OCI-LY7 (cell line): ENCODE results near the gene SLC17A2. TPM values are rescaled to one million over a fixed set of nuclear protein-coding genes. Genes with fewer than 3 reads are reported as not detected.

Source experiments
- BruUV-seq: library from RNA; stranded (reverse); fragments of 400-500 nt; replicated peaks from 2 replicates; lab custom pipeline; 2021; lab: Mats Ljungman, UMichigan
- CTCF ChIA-PET: fragments of 300-600 bp; sonication (Branson Sonifier 250); formaldehyde crosslinking; loops from one replicate; lab custom pipeline; 2022; ENCODE audit warnings: antibody characterized with exemption; ENCODE audit not compliant: unreplicated experiment; lab: Charles Lee
- POLR2A ChIA-PET: fragments of 300-600 bp; sonication (Branson Sonifier 250); formaldehyde crosslinking; loops from one replicate; lab custom pipeline; 2022; ENCODE audit warnings: antibody characterized with exemption; lab: Charles Lee
- DNase-seq: peaks from one replicate; pipeline ENCODE4 v3.0.0-alpha.2; 2015; ENCODE audit warnings: low spot score
- H2AFZ ChIP-seq: fragments of 200-600 bp; sonication (generic), shearing (Covaris generic); 2 replicates; pipeline ENCODE4 v1.6.1; 2014; ENCODE audit warnings: mild to moderate bottlenecking, antibody characterized with exemption, low read length, moderate library complexity
- H3K27ac ChIP-seq: fragments of 200-600 bp; sonication (generic); 2 replicates; pipeline ENCODE4 v1.5.1; 2014; ENCODE audit warnings: mixed run types, low read depth, mild to moderate bottlenecking, moderate library complexity, low read length, inconsistent platforms; ENCODE audit not compliant: poor library complexity, severe bottlenecking
- H3K36me3 ChIP-seq: fragments of 200-600 bp; sonication (generic); 2 replicates; pipeline ENCODE4 v1.6.1; 2014; ENCODE audit warnings: mild to moderate bottlenecking, antibody characterized with exemption, low read length, moderate library complexity, mixed read lengths; ENCODE audit not compliant: insufficient read depth
- H3K4me1 ChIP-seq: fragments of 200-600 bp; sonication (generic); 2 replicates; pipeline ENCODE4 v1.5.1; 2014; ENCODE audit warnings: mild to moderate bottlenecking, low read length; ENCODE audit not compliant: insufficient read depth, poor library complexity, severe bottlenecking
- H3K4me2 ChIP-seq: fragments of 200-600 bp; sonication (generic); 2 replicates; pipeline ENCODE4 v1.6.1; 2014; ENCODE audit warnings: mild to moderate bottlenecking, low read length
- H3K4me3 ChIP-seq: fragments of 200-600 bp; sonication (generic); 2 replicates; pipeline ENCODE4 v1.5.1; 2014; ENCODE audit warnings: mild to moderate bottlenecking, low read depth, low read length; ENCODE audit not compliant: poor library complexity, severe bottlenecking
- H3K79me2 ChIP-seq: fragments of 200-600 bp; sonication (generic); 2 replicates; pipeline ENCODE4 v1.6.1; 2016; ENCODE audit warnings: low read depth, mild to moderate bottlenecking, low read length, moderate library complexity, mixed read lengths; ENCODE audit not compliant: insufficient read depth
- H3K9me2 ChIP-seq: fragments of 200-600 bp; sonication (generic); 2 replicates; pipeline ENCODE4 v1.6.1; 2016; ENCODE audit warnings: mild to moderate bottlenecking, low read length, mixed read lengths; ENCODE audit not compliant: insufficient read depth
- H3K9me3 ChIP-seq: fragments of 200-600 bp; sonication (generic); 2 replicates; pipeline ENCODE4 v1.6.1; 2014; ENCODE audit warnings: mild to moderate bottlenecking, mixed run types, low read length, mixed read lengths
- H4K20me1 ChIP-seq: fragments of 200-600 bp; sonication (generic); 2 replicates; pipeline ENCODE4 v1.6.1; 2014; ENCODE audit warnings: mild to moderate bottlenecking, antibody characterized with exemption, low read length, moderate library complexity, mixed read lengths; ENCODE audit not compliant: insufficient read depth
- EZH2phosphoT487 ChIP-seq: fragments of 200-600 bp; sonication (generic); IDR thresholded peaks from 2 replicates; pipeline ENCODE4 v1.6.1; 2018; ENCODE audit warnings: low read depth, borderline replicate concordance, mild to moderate bottlenecking, mixed run types, antibody characterized with exemption, low read length, moderate library complexity, mixed read lengths
- intact Hi-C: fragments of 100-400 bp; cut with micrococcal nuclease; formaldehyde crosslinking; loops from one replicate; pipeline ENCODE4 v1.10.0; 2022; ENCODE audit not compliant: unreplicated experiment
- total RNA-seq, 2 experiments: library from RNA; depleted of rRNA in 1 of 2; stranded (reverse); fragments of >200 nt in 1 of 2; shearing (Covaris generic) in 1 of 2; gene quantifications; 2 replicates each; pipeline ENCODE4 v1.2.3, GENCODE V29; 2014 to 2022
- TF ChIP-seq, protein P1 (sequence below): fragments of 200-600 bp; sonication (generic); conservative IDR thresholded peaks from 2 replicates; pipeline ENCODE4 v1.5.1; 2014; ENCODE audit warnings: mild to moderate bottlenecking, antibody characterized with exemption, low read length, moderate library complexity, mixed read lengths

Gene SLC17A2
- total RNA-seq, 2 experiments from 2014 or later = not detected

DNA sequence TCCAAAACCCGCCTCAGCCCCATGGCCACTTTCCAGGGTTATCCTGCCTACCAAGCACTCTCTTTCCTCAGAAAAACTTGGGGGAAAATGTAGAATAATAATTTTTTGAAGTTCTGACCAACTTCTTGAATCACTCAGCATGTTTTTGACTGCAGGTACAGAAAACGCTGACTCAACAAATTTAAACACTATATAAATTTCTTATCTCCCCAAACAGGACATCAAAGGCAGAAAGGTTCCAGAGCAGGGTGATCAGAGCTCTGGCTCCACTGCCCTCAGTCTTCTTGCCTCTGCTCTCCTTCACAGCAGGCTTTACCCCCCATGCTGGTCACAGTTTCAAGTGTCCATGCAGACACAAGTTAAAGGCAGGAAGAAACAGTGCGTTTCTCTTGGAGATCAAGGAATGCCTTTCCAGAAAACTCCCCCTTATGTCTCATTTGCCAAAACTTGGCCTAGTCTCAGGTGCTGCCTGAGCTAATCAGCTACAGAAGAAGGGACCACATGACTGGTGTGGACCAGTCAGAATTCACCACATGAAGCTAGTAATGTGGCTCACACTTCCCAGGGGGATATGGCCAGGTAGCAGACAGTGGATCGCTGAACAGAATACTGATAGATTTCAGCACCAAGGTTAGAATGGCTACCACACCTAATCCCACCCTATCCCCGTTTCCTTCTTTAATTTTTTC, 32.1 kb downstream of the SLC17A2 start:
- H3K9me2 ChIP-seq = 0 out of 2 replicates have a peak, but pooled peaks cover 6% of the 10 kb centered on the region
- H2AFZ ChIP-seq = no peak overlapping the region
- no peak overlapping the region for H3K4me2 ChIP-seq
- intact Hi-C loops = no loop called here
- no peaks in the 10 kb centered on the region for H3K9me3 ChIP-seq
- no peak for DNase-seq
- no peaks in the 10 kb centered on the region for H3K36me3 ChIP-seq
- peaks cover 9% of the 10 kb centered on the region for H3K4me1 ChIP-seq
- no peaks in the 10 kb centered on the region for H3K79me2 ChIP-seq
- no peak overlapping the region for H3K27ac ChIP-seq
- CTCF ChIA-PET = no interaction called here
- H4K20me1 ChIP-seq = no peaks in the 10 kb centered on the region
- no peak overlapping the region for H3K4me3 ChIP-seq
- TF ChIP-seq, protein P1, sequence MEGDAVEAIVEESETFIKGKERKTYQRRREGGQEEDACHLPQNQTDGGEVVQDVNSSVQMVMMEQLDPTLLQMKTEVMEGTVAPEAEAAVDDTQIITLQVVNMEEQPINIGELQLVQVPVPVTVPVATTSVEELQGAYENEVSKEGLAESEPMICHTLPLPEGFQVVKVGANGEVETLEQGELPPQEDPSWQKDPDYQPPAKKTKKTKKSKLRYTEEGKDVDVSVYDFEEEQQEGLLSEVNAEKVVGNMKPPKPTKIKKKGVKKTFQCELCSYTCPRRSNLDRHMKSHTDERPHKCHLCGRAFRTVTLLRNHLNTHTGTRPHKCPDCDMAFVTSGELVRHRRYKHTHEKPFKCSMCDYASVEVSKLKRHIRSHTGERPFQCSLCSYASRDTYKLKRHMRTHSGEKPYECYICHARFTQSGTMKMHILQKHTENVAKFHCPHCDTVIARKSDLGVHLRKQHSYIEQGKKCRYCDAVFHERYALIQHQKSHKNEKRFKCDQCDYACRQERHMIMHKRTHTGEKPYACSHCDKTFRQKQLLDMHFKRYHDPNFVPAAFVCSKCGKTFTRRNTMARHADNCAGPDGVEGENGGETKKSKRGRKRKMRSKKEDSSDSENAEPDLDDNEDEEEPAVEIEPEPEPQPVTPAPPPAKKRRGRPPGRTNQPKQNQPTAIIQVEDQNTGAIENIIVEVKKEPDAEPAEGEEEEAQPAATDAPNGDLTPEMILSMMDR = no peak
- TF ChIP-seq EZH2phosphoT487 = no peak
- POLR2A ChIA-PET = interaction anchor here (0.5 kb wide), 1 partner anchor 52 kb away, joined by 3 read pairs; no protein-coding TSS in a partner anchor
- no TSS peak for BruUV-seq

GRCh38 chr6:25896252-25896651, 34.2 kb downstream of the SLC17A2 start:
- no peak overlapping the region for H2AFZ ChIP-seq
- H3K9me2 ChIP-seq = 0 out of 2 replicates have a peak, but pooled peaks cover 6% of the 10 kb centered on the region
- no peaks in the 10 kb centered on the region for H3K4me1 ChIP-seq
- BruUV-seq = no TSS peak
- no peak for DNase-seq
- no peaks in the 10 kb centered on the region for H3K36me3 ChIP-seq
- POLR2A ChIA-PET = no interaction called here
- CTCF ChIA-PET = no interaction called here
- intact Hi-C loops = no loop called here
- no peaks in the 10 kb centered on the region for H4K20me1 ChIP-seq
- H3K79me2 ChIP-seq = no peaks in the 10 kb centered on the region
- no peak overlapping the region for H3K4me2 ChIP-seq
- H3K4me3 ChIP-seq = no peak overlapping the region
- TF ChIP-seq EZH2phosphoT487 = no peak
- TF ChIP-seq, protein P1 = no peak
- no peak overlapping the region for H3K27ac ChIP-seq
- H3K9me3 ChIP-seq = no peaks in the 10 kb centered on the region

DNA sequence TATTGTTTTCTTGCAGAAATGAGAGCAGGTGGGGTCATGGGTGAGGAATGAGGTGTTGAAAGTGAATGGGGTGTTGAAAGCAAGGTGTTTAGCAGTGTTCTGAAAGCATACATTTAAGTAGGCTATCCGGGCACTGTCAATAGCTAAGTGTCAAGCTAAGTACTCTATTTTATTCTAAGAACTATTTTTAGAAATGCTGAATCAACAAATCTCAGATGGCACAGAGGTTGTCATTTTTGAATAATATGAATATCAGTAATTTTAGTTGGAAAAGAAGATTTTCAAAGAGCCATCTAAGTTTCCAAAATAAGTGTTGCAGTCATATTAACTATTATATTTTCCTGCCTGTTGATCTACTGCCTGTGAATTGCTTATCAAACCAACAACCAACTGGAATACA, 34.7 kb downstream of the SLC17A2 start:
- CTCF ChIA-PET = no interaction called here
- no peaks in the 10 kb centered on the region for H3K79me2 ChIP-seq
- no peak overlapping the region for H3K4me2 ChIP-seq
- no peak for DNase-seq
- BruUV-seq = no TSS peak
- H2AFZ ChIP-seq = no peak overlapping the region
- H4K20me1 ChIP-seq = no peaks in the 10 kb centered on the region
- POLR2A ChIA-PET = no interaction called here
- H3K9me2 ChIP-seq = 0 out of 2 replicates have a peak, but pooled peaks cover 6% of the 10 kb centered on the region
- H3K4me1 ChIP-seq = no peaks in the 10 kb centered on the region
- no peak overlapping the region for H3K4me3 ChIP-seq
- H3K36me3 ChIP-seq = no peaks in the 10 kb centered on the region
- no peaks in the 10 kb centered on the region for H3K9me3 ChIP-seq
- TF ChIP-seq, protein P1 = no peak
- no peak for TF ChIP-seq EZH2phosphoT487
- intact Hi-C loops = no loop called here
- no peak overlapping the region for H3K27ac ChIP-seq
